M059J (cell line): Measurements from ENCODE around the gene SHOX. TPM values are rescaled to one million over a fixed set of nuclear protein-coding genes. Genes with fewer than 3 reads are reported as not detected.
A peak's percentile ranks its signal among the peaks of the same experiment; 100 is the strongest.

Experiments
- DNase-seq: peaks from one replicate; pipeline ENCODE4 v3.0.0-alpha.2; 2012; ENCODE audit warnings: low read depth
- total RNA-seq: library from RNA; depleted of rRNA; stranded (reverse); fragments of >200 nt; shearing (Covaris generic); gene quantifications from 2 replicates; pipeline ENCODE4 v1.2.3, GENCODE V29; 2014

SHOX gene
- total RNA-seq, 1 experiment from 2014 or later, result not detected

DNA sequence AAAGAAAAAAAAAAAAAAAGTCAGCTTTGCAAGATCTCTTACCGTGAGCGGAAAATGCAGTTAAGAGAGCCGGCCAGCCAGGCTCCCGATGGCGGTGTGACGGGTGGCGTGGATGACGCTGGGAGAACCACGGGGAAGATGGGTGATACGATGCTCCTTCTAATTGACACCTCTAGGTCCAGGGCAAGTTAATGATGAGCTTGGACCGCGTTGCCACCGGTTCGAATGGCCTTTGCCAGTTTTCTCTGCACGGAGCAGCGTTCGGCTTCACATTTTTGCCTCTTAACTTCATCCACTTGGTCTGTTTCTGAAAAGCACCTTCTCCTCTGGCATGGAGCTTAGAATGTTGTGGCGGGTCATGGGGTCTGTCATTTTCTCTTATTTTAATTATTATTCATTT is 33.2 kb downstream of the SHOX start:
- DNase-seq, result no peak

DNA sequence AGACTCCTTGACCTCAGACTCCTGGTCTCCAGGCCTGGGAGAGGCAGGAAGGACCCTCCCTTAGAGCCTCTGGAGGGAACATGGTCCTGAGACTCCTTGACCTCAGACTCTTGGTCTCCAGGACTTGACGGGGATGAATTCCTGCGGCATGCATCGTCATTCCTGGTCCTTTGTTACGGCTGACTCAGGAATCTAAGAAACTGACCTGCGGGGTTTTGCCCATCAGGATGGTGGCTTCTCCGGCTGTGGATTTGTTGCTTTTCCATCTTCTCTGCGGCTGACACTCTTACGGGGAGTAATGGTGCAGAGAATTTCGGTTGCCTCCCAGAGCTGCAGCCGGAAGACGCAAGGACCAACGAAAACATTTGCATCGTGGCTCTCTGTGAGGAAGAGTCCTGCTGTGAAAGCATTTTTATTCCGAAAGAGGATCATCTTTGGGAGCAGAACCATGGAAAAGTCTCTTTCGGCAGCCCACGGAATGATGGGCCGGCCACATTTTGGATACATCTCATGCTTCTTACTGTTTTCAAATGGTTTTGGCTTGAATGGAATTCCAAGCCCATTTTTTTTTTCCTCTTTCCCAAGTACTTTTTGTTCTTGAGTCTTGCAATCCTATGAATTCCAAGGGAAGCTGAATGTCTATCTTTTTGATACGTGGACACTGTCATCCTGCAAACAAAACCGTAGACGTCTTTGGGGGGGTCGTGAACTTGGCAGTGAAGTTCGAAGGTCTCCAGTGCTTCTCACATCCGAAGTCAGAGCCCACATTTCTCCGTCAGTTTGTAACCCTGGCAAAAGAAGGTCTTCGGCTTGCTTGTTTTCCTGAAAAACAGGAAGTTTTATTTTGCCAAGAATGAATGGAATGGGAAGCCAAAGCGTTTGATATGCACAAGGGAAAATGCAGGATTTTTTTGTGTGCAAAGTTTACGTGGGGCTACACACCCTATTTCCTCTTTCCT is 36.5 kb downstream of the SHOX start:
- peak; percentile 35 for DNase-seq

DNA sequence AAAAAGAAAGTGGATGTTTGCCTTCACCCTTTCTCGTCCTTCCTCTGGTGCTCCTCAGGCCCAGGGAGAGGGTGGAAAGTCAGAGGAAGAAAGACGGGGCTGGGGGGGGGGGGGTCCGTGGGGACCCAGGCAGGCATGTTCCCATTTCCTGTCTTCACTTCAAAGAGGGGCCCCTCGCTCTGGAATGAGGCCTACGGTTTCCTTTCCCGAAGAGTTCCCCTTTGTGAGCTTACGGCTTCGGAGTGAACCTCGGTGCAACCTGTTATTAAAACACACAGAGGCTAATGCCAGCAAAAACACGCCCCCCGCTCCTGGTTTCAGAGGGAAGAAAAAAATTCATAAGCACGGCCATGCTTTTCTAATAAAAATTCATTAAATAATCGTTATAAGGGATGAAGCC is 40.1 kb downstream of the SHOX start:
- DNase-seq, result no peak

DNA sequence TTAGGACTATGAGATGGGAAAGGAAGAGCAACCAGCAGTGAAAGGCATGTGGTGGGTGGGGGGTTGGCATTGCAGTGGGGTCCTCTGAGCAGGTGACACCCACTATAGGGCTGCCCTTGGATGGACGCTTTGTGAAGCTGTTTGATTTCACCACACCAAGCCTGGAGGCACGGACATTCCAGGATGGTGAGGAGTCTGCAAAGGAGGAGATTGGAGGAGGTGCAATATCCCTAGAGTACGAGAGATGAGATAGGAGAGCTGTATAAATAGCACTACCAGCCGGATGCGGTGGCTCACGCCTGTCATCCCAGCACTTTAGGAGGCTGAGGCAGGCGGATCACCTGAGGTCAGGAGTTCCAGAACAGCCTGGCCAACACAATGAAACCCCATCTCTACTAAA is 42.3 kb downstream of the SHOX start:
- DNase-seq, result peak; percentile 30

DNA sequence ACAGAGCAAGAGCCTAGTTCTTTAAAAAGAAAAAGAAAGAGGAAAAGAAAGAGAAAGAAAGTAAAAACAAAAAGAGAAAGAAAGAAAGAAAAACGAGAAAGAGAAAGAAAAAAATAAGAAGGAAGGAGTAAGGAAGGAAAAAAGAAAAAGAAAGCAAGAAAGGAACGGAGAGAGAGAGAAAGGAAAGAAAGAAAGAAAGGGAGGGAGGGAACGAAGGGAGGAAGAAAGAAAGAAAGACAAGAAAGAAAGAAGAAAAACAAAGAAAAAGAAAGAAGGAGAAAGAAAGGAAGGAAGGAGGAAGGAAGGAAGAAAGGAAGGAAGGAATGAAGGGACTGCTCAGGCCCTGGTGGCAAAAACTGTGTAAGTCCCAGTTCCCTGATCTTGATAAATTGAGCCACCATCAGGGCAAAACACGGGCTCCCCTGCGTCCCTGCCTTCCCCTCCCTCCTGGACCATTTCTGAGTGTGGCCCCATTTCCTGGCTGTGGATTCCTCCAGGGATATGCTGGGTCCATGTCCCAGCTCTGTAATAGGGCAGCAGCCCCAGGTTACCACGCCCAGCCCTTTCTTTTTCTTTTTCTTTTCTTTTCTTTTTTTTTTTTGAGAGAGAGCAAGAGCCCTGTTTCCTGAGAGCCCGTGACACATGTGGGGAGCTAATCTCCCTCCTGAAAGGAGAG is 44.8 kb downstream of the SHOX start:
- no peak for DNase-seq

DNA sequence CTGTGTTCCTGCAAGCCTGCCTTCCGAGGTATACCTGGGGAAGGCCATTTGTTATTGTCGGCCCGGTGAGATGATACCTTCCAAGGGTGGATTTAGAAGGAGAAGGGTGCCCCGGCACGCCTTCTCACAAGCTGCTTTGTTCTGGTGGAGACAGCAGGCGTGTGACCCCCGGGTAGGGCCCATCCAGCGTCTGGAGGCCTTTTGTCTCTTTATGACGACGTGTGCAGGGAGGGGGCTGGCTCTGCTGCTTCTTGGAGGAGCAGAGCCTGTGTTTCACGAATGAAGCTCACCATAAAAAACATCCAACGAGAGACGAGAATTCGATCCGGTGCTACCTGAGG is 45.3 kb downstream of the SHOX start:
- no peak for DNase-seq

DNA sequence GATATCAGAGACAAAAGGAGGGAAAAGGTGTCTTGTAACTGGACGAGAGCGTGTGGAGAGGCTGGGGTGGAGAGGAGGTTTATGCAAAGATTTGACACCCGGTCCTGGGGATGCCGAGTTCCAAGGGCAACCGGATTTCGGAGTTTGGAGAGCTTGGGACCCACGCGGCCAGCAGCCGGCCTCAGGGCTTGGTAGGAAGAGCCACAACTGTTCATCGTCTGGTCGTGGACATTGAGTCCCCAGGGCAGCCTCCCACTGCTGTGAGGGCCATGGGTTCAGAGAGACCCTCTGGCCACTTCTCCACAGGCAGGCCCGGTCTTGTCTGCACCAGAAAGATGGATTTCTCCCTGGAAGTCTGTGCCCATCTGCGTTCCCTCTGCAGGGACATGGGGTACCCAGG is 46.8 kb downstream of the SHOX start:
- DNase-seq, result no peak

DNA sequence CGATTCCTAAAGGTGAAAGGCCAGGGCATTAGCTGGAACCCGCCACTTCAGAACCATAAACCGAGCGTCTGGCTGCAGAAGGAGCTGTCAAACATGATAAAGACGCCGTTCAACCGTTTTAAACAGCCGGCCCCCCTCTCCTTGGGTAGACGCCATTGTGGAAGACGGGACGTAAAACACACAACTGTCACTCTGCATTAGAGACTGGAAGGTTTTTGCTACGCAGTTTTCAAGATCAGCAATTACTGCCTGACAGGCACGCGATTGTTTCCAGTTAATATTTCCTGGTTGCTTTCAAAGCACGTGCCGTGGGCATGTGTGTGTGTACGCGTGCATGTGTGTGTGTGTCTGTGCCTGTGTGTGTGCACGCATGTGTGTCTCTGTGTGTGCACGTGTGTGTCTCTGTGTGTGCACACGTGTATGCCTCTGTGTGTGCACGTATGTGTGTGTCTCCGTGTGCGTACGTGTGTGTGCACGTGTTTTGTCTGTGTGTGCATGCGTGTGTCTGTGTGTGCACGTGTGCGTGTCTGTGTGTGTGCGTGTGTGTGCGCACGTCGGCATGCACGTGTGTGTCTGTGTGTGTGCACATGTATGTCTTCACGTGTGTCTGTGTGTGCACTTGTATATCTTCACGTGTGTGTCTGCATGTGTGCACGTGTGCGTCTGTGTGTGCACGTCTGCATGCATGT is 48.8 kb downstream of the SHOX start:
- DNase-seq, result no peak

DNA sequence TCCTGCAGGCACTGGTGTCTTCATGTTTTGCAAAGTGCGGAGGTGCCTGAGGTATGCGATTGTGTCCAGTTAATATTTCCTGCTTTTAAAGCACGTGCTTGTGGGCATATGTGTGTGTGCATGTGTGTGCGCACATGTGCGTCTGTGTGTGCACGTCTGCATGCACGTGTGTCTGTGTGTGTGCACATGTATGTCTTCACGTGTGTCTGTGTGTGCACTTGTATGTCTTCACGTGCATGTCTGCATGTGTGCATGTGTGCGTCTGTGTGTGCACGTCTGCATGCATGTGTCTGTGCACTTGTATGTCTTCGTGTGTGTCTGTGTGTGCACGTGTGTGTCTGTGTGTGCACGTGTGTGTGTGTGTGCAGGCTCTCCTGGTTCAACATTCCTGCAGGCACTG is 49.5 kb downstream of the SHOX start:
- no peak for DNase-seq

DNA sequence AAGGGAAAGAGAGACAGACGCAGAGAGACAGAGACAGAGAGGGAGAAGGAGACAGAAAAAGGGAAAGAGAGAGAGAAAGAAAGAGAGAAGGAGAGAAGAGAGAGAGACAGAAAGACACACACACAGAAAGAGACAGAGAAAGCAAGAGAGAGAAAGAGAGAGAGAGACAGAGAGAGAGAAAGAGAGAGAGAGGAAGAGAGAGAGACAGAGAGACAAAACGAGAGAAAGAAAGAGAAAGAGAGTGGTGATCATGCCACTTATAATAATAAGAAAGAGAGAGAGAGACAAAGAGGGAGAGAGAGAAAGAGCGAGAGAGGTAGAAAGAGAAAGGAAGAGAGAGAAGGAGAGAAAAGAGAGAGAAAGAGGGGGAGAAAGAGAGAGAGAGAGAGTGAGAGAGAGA is 51.4 kb downstream of the SHOX start:
- no peak for DNase-seq

DNA sequence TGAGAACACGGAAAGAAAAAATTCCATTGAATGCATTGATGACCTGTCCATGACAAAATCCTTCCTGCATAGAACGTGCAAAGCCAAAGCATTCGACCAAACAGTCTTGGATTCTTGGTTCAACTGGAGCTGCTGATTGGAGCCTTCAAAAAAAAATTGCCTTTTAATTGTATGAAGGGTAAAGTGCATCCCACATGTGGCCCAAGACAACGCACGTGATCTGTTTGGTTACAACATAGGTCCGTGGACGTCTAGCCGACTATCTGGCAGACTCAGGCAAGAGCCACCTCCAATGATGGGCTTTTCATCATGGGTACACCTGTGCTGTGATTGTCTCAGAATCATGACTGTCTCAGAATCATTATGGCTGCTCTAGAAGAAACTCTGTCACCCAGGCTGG is 52.3 kb downstream of the SHOX start:
- no peak for DNase-seq

DNA sequence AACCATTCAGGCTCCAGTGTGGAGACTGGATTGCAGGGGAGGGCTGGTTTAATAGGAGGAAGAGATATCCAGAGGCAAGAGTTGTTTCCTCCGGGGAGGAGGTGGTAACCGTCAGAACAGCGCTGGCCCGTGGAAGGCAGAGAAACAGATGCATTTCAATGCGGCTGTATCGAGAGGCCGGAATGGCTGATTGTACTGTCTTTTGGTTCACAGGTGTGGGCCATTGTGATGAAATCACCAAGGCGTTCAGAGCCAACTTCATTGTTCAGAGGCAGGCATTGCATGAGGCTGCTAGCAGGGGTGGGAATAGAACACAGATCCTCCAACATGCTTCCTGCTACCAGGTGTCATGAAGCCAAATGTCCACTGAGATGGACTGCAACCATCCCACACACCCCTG is 53.0 kb downstream of the SHOX start:
- DNase-seq, result no peak

DNA sequence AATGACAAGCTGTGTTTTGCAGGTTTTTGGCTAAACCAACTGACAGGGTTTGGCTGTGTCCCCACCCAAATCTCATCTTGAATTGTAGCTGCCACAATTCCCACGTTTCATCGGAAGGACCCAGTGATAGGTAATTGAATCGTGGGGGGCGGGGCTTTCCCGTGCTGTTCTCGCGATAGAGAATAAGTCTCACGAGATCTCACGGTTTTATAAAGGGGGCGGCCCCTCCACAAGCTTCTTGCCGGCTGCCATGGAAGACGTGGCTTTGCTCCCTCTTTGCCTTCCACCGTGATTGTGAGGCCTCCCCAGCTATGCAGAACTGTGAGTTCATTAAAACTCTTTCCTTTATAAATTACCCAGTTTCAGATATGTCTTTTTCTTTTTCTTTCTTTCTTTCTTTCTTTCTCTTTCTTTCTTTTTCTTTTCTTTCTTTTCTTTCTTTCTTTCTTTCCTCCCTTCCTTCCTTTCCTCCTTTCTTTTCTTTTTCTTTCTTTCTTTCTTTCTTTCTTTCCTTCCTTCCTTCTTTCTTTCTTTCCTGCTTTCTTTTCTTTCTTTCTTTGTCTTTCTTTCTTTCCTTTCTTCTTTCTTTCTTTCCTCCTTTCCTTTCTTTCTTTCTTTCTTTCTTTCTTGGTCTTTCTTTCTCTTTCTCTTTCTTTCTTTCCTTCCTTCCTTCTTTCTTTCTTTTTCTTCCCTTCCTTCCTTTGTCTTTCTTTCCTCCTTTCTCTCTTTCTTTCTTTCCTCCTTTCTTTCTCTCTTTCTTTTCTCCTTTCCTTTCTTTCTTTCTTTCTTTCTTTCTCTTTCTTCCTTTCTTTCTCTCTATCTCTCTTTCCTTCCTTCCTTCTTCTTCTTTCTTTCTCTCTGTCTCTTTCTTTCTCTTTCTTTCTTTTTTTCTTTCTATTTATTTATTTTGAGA is 54.8 kb downstream of the SHOX start:
- no peak for DNase-seq

DNA sequence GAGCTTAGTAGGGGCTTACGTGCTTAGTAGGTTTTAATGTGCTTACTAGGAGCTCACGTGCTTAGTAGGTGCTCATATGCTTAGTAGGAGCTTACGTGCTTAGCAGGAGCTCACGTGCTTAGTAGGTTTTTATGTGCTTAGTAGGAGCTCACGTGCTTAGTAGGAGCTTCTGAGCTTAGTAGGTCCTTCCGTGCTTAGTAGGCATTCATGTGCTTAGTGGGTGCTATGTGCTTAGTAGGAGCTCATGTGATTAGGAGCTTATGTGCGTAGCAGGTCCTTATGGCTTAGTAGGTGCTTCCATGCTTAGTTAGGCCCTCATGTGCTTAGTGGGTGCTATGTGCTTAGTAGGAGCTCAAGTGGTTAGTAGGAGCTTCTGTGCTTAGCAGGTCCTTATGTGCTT is 59.4 kb downstream of the SHOX start:
- DNase-seq, result no peak

DNA sequence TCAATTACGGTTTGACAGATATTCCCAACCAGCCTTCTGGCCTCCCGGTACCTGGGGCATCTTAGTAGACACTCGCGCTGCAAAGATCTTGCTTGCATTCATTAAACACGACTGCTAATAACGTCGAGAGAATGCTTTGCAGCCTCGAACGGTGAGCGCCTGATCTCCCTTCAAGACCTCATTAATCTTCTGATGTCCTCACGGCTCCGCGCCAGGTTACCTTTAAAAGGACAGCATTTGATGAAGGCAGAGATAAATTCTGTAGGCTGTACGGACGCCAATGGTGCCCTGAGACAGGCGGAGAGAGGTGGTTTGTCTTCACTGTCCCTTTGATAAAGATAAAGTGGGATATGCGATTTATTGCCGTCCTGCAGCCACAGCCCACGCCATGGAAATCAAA is 64.2 kb downstream of the SHOX start:
- DNase-seq, result no peak

DNA sequence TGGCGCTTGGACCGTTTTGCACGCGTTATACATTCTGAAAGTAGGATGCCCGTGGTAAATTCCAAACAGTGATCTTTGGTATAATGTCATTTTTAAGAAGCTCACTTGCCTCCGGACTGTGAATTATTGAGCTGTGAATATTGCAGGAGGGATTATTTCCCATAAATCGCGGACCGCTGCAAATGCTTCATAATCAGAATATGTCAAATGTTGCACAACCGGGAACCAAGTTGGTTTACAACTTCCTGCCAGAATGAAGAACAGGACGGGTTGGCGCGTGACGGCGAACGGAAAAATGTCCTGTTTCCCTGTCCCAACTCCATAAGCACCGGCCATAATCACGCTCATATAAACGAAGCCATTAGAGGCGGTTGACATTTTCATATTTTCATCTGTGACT is 67.6 kb downstream of the SHOX start:
- no peak for DNase-seq

DNA sequence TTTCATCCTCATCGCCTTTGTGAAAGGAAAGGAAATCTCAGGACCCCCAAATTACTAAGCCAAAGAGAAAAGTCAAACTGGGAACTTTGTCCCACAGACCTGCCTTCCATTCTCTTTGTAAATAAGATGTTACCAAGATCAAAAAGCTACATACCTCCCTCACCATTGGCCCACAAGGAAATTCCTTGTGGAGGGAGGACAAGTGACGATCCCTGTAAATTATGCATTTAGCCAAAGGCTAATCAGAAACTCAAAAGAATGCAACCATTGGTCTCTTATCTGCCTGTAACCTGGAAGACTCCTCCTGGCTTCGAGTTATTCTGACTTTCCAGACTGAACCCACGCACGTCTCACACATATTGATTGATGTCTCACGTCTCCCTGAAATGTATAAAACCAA is 70.3 kb downstream of the SHOX start:
- no peak for DNase-seq

DNA sequence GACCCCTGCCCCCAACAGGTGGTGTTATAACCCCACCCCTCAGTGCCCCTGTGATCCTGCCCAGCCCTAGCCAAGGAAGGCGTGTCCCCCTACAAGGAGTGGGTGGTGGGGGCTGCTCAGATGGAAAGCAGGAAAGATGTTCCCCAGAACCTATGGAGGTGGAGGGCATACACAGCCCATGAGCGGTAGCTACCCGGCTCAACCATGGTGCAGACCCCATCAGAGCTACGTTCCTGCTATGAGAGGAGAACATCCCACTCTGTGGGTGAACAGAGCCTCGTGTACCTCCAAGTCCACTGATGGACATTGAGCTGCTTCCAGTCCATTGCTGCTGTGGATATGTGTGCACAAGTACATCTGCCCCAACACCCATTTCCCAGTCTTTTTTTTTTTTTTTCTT is 71.1 kb downstream of the SHOX start:
- no peak for DNase-seq

DNA sequence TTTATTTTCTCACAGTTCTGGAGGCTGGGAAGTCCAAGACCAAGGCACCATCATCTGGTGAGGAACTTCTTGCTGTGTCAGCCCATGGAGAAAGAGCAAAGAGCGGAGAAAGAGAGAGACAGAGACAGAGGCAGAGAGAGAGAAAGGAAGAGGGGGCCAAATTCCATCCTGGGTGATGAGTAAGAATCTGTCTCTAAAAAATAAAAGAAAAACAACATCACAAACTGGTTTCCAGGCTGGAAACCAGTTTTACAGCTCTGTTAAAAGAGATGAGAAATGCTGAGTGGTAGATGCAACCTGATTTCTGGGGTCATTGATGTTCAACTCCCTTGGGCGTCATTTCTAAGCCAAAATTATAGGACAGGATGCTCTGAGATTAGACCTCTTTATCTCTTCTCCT is 72.9 kb downstream of the SHOX start:
- DNase-seq, result no peak

DNA sequence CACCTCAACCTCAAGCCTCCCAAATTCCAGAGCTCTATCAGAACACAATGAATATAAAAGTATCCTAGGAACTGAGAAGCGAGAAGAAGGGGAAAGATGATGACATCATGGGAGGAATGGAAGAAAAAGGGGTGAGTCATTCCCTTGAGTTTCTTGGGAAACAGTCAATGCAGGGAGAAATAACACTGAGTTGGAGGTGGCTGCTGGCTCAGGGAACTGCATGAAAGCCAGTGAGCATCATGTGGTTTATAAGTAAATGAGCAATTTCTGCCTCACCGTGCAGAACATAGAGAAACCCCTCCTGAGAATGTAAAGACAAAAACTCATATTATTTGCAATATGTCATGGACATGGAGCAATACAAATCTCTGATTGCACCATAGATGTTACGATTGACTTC is 73.3 kb downstream of the SHOX start:
- no peak for DNase-seq
